ENCODE measurements around the gene CACNB4. TPM values are rescaled to one million over a fixed set of nuclear protein-coding genes. Genes with fewer than 3 reads are reported as not detected.

CACNB4 gene
- total RNA-seq, 1 experiment from 2014 or later: 0.19 TPM

GRCh38 chr2:151900331-151900730 is 198.5 kb downstream of the CACNB4 start:
- no TSS peak for BruUV-seq (replicated peaks)
- Histone ChIP-seq H3K36me3 (ENCODE audit: insufficient read depth, low read length, poor library complexity, severe bottlenecking) (no peaks in the 10 kb centered on the region), H3K4me1 (ENCODE audit: insufficient read depth, low read length, poor library complexity, severe bottlenecking) (no peaks in the 10 kb centered on the region), H3K4me3 (ENCODE audit: low read depth, low read length, poor library complexity, severe bottlenecking) (no peak overlapping the region), H3K27ac (ENCODE audit: low read depth, low read length, poor library complexity, severe bottlenecking) (no peak overlapping the region), H3K27me3 (replicated peaks; ENCODE audit: insufficient read depth, low read depth, low read length, poor library complexity) (peaks cover 61% of the 10 kb centered on the region), H3K9me3 (ENCODE audit: low read depth, low read length, poor library complexity, severe bottlenecking) (no peaks in the 10 kb centered on the region)
- DNase-seq (ENCODE audit: low spot score): no peak
- ChIA-PET POLR2A (ENCODE audit: low non-redundant PET) (no interaction called here), CTCF (no interaction called here)
- intact Hi-C loops (cut with micrococcal nuclease; ENCODE audit: unreplicated experiment): no loop called here
- TF ChIP-seq EZH2 (IDR thresholded peaks at IDR 0.05; ENCODE audit: borderline replicate concordance, low read depth, low read length, poor library complexity, severe bottlenecking) (no peak), CTCF (conservative IDR thresholded peaks at IDR 0.05; ENCODE audit: low read depth, low read length) (no peak)

GRCh38 chr2:151899156-151899555 is 199.7 kb downstream of the CACNB4 start:
- no peak overlapping the region for H3K4me3 ChIP-seq (ENCODE audit: low read depth, low read length, poor library complexity, severe bottlenecking)
- peaks cover 4% of the 10 kb centered on the region for H3K9me3 ChIP-seq (ENCODE audit: low read depth, low read length, poor library complexity, severe bottlenecking)
- intact Hi-C loops (cut with micrococcal nuclease; ENCODE audit: unreplicated experiment): no loop called here
- ChIA-PET POLR2A (ENCODE audit: low non-redundant PET) (no interaction called here), CTCF (no interaction called here)
- no peak for DNase-seq (ENCODE audit: low spot score)
- no peak overlapping the region for H3K27ac ChIP-seq (ENCODE audit: low read depth, low read length, poor library complexity, severe bottlenecking)
- H3K27me3 ChIP-seq (replicated peaks; ENCODE audit: insufficient read depth, low read depth, low read length, poor library complexity): peaks cover 61% of the 10 kb centered on the region
- TF ChIP-seq CTCF (conservative IDR thresholded peaks at IDR 0.05; ENCODE audit: low read depth, low read length): no peak
- TF ChIP-seq EZH2 (IDR thresholded peaks at IDR 0.05; ENCODE audit: borderline replicate concordance, low read depth, low read length, poor library complexity, severe bottlenecking): no peak
- no TSS peak for BruUV-seq (replicated peaks)
- no peaks in the 10 kb centered on the region for H3K36me3 ChIP-seq (ENCODE audit: insufficient read depth, low read length, poor library complexity, severe bottlenecking)
- H3K4me1 ChIP-seq (ENCODE audit: insufficient read depth, low read length, poor library complexity, severe bottlenecking): no peaks in the 10 kb centered on the region

GRCh38 chr2:151891566-151892194 is 207.2 kb downstream of the CACNB4 start:
- H3K9me3 ChIP-seq (ENCODE audit: low read depth, low read length, poor library complexity, severe bottlenecking): peaks cover 4% of the 10 kb centered on the region
- CTCF ChIA-PET: no interaction called here
- peaks cover 46% of the 10 kb centered on the region for H3K27me3 ChIP-seq (replicated peaks; ENCODE audit: insufficient read depth, low read depth, low read length, poor library complexity)
- no peaks in the 10 kb centered on the region for H3K4me1 ChIP-seq (ENCODE audit: insufficient read depth, low read length, poor library complexity, severe bottlenecking)
- BruUV-seq (replicated peaks): no TSS peak
- H3K27ac ChIP-seq (ENCODE audit: low read depth, low read length, poor library complexity, severe bottlenecking): no peak overlapping the region
- no peaks in the 10 kb centered on the region for H3K36me3 ChIP-seq (ENCODE audit: insufficient read depth, low read length, poor library complexity, severe bottlenecking)
- intact Hi-C loops (cut with micrococcal nuclease; ENCODE audit: unreplicated experiment): no loop called here
- no peak for DNase-seq (ENCODE audit: low spot score)
- POLR2A ChIA-PET (ENCODE audit: low non-redundant PET): no interaction called here
- H3K4me3 ChIP-seq (ENCODE audit: low read depth, low read length, poor library complexity, severe bottlenecking): no peak overlapping the region
- TF ChIP-seq EZH2 (IDR thresholded peaks at IDR 0.05; ENCODE audit: borderline replicate concordance, low read depth, low read length, poor library complexity, severe bottlenecking): no peak
- TF ChIP-seq CTCF (conservative IDR thresholded peaks at IDR 0.05; ENCODE audit: low read depth, low read length): no peak

Measured in A673 (cell line).